ENCODE results near the gene PTPRD. TPM values are rescaled to one million over a fixed set of nuclear protein-coding genes. Genes with fewer than 3 reads are reported as not detected.
A peak's percentile ranks its signal among the peaks of the same experiment; 100 is the strongest.

The PTPRD gene
- total and polyA plus RNA-seq, 2 experiments from 2014 or later = 11.5 to 58.0 TPM

- TF ChIP-seq CREB1 (CRISPR knock-in tag; IDR thresholded peaks at IDR 0.05; ENCODE audit: low read depth) (no peak), EZH2 (IDR thresholded peaks at IDR 0.05; ENCODE audit: low read depth, unreplicated experiment) (no peak), POLR2AphosphoS5 (IDR thresholded peaks at IDR 0.05; ENCODE audit: low read depth) (no peak), STAT1 (IDR thresholded peaks at IDR 0.05; ENCODE audit: unreplicated experiment) (no peak)
Measured at GRCh38 chr9:10080012-10080411, 532.8 kb downstream of the PTPRD start (continued).

GRCh38 chr9:10079284-10079964, 533.4 kb downstream of the PTPRD start:
- no peaks in the 10 kb centered on the region for H3K9me2 ChIP-seq (ENCODE audit: insufficient read depth)
- H3K27me3 ChIP-seq (ENCODE audit: insufficient read depth) = no peaks in the 10 kb centered on the region
- H3K79me2 ChIP-seq (replicated peaks; ENCODE audit: insufficient read depth) = no peaks in the 10 kb centered on the region
- no peak for DNase-seq (ENCODE audit: low spot score)
- Mint-ChIP-seq H3K9me3 (no peaks in the 10 kb centered on the region), H3K27me3 (ENCODE audit: insufficient read depth, low read depth, poor library complexity) (peaks cover 2% of the 10 kb centered on the region), H3K4me1 (peaks cover 19% of the 10 kb centered on the region), H3K36me3 (ENCODE audit: low read depth) (no peaks in the 10 kb centered on the region), H3K4me3 (no peak overlapping the region), H3K27ac (peak overlapping the region; percentile 29)
- peak; percentile 51 for ATAC-seq
- no peaks in the 10 kb centered on the region for H3F3A ChIP-seq (replicated peaks; ENCODE audit: low read depth)
- no peak overlapping the region for H3K27ac ChIP-seq (ENCODE audit: low read depth)
- H3K4me2 ChIP-seq = peak overlapping the region; percentile 56
- no peaks in the 10 kb centered on the region for H3K36me3 ChIP-seq (ENCODE audit: insufficient read depth)
- H4K20me1 ChIP-seq (replicated peaks; ENCODE audit: insufficient read depth) = no peaks in the 10 kb centered on the region
- H2AFZ ChIP-seq = peak overlapping the region; percentile 48; the same call in 1 of the 2 replicates
- peaks cover 25% of the 10 kb centered on the region for H3K4me1 ChIP-seq (ENCODE audit: insufficient read depth)
- peak overlapping the region; percentile 9; the same call in 1 of the 2 replicates for H3K4me3 ChIP-seq
- no peak for TF ChIP-seq REST (IDR thresholded peaks at IDR 0.05; ENCODE audit: unreplicated experiment)
- TF ChIP-seq NANOG (IDR thresholded peaks at IDR 0.05; ENCODE audit: borderline replicate concordance) = no peak
- no peak for TF ChIP-seq CREB1 (CRISPR knock-in tag; IDR thresholded peaks at IDR 0.05; ENCODE audit: low read depth)
- TF ChIP-seq ZNF114 (CRISPR knock-in tag; IDR thresholded peaks at IDR 0.05) = no peak
- no peak for TF ChIP-seq POLR2AphosphoS5 (IDR thresholded peaks at IDR 0.05; ENCODE audit: low read depth)
- TF ChIP-seq ZNF331 (CRISPR knock-in tag; IDR thresholded peaks at IDR 0.05; ENCODE audit: low read depth) = no peak
- TF ChIP-seq EZH2 (IDR thresholded peaks at IDR 0.05; ENCODE audit: low read depth, unreplicated experiment) = no peak
- no peak for TF ChIP-seq ZNF462 (CRISPR knock-in tag; IDR thresholded peaks at IDR 0.05)
- no peak for TF ChIP-seq CTCF (conservative IDR thresholded peaks at IDR 0.05; ENCODE audit: low read depth in 2 of 2)
- TF ChIP-seq EZH2phosphoT487 (IDR thresholded peaks at IDR 0.05; ENCODE audit: unreplicated experiment) = no peak
- no peak for TF ChIP-seq ETS1 (IDR thresholded peaks at IDR 0.05)
